ENCODE results near the gene TFPI.
"Not testable (repeated sequence)": the region's sequence is repeated elsewhere in the genome, so short reads cannot be mapped to it uniquely, and the experiment has no call there.

DNA sequence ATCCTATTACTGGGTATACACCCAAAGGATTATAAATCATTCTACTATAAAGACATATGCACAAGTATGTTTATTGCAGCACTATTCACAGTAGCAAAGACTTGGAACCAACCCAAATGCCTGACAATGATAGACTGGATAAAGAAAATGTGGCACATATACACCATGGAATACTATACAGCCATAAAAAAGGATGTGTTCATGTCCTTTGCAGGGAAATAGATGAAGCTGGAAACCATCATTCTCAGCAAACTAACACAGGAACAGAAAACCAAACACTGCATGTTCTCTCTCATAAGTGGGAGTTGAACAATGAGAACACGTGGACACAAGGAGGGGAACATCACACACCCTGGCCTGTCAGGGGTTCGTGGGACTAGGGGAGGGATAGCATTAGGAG is 16.0 kb downstream of the TFPI start:
- not testable (repeated sequence) for TF ChIP-seq POLR2A (IDR thresholded peaks at IDR 0.05)
- TF ChIP-seq, protein P1, sequence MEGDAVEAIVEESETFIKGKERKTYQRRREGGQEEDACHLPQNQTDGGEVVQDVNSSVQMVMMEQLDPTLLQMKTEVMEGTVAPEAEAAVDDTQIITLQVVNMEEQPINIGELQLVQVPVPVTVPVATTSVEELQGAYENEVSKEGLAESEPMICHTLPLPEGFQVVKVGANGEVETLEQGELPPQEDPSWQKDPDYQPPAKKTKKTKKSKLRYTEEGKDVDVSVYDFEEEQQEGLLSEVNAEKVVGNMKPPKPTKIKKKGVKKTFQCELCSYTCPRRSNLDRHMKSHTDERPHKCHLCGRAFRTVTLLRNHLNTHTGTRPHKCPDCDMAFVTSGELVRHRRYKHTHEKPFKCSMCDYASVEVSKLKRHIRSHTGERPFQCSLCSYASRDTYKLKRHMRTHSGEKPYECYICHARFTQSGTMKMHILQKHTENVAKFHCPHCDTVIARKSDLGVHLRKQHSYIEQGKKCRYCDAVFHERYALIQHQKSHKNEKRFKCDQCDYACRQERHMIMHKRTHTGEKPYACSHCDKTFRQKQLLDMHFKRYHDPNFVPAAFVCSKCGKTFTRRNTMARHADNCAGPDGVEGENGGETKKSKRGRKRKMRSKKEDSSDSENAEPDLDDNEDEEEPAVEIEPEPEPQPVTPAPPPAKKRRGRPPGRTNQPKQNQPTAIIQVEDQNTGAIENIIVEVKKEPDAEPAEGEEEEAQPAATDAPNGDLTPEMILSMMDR (IDR thresholded peaks at IDR 0.05) = not testable (repeated sequence)
